Measurements from ENCODE around the gene CNNM3.
"Not testable (repeated sequence)": the region's sequence is repeated elsewhere in the genome, so short reads cannot be mapped to it uniquely, and the experiment has no call there.

The CNNM3 gene

DNA sequence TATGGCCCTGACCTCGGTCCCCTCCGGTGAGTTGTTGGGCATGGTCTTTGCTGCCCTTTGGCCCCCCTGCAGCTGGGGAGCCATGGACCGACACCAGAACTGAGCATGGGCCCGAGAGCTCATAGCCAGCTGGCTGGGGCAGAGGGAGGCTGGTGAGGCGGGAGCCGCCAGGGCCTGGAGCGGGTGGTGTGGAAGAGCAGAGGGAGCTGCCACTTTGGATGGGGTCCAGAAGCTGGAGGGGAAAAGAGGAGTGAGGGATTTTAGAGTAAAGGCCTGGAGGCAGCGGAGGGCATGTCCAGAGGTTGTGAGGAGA, 16.5 kb upstream of the CNNM3 start:
- no peak for DNase-seq (ENCODE audit: low read depth)

DNA sequence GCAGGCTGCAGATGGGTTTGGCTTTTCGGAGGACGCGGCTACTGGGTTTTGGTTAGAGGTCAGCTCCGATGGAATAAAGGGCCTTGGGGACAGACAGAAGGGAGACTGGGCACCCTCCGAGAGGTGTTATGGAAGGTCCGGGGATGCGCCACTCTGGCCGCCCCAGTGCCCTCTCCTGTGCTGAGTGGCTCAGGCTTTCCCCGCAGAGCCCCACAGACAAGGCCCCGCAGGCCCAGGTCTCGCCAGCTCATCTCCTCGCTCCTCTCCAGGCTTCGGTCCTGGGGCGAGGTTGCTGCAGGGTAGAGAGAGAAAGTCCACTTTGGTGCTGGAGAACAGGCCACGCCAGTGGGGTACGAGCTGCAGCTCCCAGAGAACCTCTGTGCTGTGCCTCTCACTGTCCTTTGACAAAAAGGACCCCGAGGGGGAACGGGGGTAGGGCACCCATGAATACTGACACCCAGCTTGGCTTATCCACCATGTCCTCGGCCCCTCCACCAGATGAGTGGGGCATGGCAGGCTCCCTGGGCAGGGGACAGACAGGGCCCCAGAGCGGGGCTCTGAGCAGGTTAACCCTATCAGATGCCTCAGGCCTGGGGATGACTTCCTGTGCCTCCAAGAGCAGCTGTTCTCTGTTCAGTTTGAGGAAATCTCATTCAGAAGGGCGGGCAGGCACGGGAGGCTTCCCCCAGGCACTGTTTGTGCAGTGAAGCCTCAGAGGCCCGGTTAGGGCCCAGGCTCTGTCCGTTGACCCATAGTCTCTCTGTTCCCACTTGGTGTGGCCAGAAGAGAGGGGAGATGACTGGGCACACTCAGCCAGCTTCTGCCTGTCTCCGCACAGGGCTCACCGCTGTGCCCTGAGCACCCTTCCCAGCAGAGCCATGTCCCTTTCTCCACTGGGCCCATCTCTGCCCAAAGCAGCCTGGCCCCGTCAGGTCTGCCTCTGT, 15.7 kb upstream of the CNNM3 start:
- DNase-seq (ENCODE audit: low read depth) = no peak

DNA sequence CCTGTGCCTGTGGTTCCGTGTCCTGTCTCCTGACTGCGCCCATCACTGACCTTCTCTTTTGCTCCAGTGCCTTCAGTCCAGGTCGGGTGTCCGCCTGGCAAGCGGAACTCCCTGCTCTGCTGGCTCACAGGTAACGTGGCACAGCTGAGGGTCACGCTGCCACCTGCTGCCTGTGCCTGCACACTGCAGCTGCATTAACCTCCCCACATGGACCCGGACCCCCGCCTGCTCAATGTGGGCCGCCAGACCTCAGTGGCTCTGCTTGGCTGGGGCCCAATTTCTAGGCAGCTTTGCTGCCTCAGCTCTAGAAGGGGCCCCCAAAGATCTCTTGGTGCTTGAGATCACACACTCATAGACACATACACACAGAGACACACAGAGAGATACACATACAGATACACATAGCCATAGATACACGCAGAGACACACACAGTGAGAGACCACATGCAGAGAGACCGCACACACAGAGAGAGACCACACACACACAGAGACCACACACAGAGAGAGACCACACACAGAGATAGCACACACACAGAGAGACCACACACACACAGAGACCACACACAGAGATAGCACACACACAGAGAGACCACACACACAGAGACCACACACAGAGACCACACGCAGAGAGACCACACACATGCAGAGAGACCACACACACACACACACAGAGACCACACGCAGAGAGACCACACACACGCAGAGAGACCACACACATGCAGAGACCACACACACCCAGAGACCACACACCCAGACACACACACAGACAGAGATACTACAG, 14.9 kb upstream of the CNNM3 start:
- no peak for DNase-seq (ENCODE audit: low read depth)

DNA sequence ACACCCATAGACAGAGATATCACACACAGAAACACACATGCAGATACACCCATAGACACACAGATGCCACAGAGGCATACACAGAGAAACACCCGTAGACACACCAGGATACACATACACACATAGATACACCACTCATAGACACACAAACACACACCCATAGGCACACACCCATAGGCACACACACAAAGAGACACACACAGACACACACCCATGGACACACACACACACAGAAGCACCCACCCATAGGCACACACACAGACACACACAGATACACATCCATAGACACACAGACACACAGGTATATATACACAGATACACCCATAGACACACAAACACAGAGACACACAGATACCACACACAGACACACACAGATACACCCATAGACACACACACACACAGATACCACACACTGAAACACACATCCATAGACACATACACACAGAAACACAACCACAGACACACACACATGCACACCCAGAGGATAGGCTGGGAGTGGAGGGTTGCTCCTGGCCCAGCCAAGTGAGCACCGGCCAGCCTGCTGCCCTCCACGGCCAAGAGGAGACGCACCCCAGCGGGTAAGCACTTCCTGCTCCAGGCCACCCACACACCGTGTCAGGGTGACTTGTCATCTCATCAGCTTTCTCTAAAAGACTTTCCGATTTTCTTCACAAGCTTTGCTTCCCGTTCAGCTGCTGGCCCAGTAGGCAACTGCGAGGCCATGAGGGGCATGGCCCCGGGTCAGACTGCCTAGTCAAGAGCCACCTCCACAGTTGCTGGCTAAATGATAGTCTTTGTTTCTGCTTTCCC, 14.1 kb upstream of the CNNM3 start:
- no peak for DNase-seq (ENCODE audit: low read depth)

DNA sequence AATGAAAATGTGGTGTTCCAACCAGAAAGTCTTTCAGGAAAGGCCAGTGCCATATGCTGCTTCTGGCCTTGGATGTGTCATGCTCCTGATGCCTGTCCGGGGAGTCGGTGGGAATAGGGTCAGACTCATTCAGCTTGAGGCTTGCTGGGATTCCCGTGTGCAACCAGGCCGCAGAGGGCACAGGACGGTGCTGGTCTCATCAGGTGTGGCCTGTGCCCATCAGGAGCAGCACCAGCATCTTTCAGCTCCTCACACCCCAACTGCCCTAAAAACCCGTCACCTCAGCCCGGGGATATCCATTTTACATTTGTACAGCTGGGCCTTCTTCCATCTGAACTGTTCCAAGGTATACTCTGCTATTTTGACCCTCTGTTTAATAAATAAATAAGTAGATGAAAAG, 13.3 kb upstream of the CNNM3 start:
- no peak for DNase-seq (ENCODE audit: low read depth)

DNA sequence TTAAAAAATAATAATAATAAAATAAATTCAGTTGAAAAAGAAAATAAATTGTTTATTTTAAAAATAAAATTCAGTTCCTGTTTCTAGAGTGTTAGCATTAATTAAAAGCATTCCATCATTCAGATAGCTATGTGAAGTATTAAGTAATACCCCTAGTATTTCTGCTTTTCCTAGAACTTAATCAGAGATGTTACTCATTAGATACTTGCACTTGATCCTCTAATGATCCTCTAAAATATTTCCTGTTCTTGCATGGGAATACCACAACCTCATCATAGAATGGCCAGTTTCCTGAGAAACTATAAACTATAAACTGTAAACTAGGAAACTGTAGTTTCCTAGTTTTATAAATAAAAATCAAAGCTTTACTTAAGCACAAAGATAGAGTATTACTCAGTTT, 11.1 kb upstream of the CNNM3 start:
- DNase-seq (ENCODE audit: low read depth) = no peak

DNA sequence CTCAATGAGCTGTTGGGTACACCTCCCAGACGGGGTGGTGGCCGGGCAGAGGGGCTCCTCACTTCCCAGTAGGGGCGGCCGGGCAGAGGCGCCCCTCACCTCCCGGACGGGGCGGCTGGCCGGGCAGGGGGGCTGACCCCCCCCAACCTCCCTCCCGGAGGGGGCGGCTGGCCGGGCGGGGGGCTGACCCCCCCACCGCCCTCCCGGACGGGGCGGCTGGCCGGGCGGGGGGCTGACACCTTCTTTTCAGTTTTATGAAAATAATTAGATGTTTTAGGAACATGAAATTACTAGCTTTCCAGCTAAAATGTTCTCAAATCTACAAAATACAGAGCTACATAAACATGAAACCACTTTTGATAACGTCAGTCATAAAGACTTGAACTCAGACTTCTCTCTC, 10.1 kb upstream of the CNNM3 start:
- DNase-seq (ENCODE audit: low read depth) = not testable (repeated sequence)

DNA sequence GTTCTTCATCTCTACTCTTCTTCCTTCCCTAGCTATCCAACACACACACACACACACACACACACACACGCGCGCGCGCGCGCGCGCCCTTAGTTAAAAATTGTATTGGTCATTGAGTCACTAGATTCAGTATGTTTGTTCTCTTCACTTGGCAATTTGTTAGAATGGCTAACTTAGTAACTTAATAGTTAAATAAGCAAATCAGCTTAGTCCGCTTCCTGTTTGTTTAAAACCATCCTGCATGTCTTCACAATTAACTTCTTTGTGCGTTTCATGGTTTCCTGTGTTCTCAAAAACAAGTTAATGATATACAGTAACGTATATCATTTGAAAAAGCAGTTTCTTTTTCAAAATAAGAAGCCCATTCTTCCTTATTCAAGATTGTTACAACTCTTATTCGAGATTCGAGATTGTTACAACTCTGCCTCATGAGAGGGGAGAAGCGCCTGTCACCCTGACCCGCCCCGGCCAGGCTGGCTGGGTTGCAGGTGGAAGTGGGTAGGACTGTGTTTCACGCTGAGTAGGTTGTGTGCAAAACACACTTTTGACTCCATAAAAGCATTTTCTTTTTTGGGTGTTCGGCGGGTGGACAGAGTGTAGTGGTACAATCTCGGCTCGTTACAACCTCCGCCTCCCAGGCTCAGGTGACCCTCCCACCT, 9.5 kb upstream of the CNNM3 start:
- DNase-seq (ENCODE audit: low read depth) = no peak

DNA sequence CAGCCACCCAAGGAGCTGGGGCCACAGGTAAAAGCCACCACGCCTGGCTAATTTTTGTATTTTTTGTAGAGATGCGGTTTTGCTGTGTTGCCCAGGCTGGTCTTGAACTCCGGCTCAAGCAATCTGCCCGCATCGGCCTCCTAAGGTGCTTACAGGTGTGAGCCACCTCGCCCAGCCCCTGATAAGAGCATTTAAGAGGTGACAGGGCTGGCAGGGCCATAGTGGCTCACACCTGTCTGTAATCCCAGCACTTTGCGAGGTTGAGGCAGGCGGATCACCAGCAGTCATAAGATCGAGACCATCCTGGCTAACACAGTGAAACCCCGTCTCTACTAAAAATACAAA, 9.0 kb upstream of the CNNM3 start:
- no peak for DNase-seq (ENCODE audit: low read depth)

DNA sequence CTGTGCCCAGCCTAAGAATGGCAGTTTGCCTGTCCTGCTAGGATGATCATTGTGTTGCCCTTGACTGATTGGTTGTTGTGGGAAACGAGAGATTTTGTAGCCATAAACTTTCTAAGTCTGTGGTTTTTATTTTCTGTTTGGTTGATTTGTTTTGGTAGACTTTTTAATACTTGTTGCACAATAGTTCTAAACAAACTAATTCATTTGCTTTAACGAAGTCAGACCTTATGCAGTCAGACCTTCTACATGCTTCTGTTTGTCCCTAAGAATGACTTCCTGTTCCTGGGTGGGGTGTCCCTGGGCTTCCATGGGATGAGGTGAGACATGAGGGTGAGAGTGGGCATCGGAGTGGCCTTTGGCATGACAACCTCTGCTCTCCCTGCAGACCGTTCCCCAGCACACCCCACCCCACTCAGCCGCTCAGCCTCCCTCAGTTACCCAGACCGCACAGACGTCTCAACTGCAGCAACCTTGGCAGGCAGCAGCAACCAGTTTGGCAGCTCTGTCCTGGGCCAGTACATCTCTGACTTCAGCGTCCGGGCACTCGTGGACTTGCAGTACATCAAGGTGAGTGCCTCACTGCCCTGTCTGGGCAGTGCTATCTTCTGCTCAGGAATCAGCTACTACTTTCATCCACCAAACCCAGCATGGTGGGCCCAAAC, 7.8 kb upstream of the CNNM3 start:
- DNase-seq (ENCODE audit: low read depth) = no peak

DNA sequence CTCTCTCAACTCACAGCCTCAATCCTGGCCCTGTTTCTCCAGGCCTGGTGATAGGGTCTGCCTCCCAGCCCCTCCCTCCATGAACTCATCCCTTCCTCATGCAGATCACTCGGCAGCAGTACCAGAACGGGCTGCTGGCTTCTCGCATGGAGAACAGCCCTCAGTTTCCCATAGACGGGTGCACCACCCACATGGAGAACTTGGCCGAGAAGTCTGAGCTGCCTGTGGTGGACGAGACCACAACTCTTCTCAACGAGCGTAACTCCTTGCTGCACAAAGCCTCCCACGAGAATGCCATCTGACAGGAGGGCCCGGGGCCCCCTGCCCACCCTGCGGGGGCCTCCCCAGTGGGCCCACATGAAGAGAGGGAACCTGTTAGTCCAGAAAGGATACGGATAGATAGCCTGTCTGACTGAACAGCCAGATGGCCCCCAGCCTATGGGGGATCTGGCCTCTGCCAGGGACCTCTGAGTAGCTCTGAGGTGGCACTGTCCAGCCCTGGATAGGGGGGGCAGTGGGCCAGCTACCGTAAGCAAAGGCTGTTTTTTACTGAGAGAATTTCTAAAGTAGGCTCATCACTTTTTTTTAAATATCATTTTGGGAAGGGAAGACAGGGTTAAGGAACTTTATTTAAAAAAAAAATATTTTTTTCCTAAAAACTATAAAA, 6.7 kb upstream of the CNNM3 start:
- DNase-seq (ENCODE audit: low read depth) = no peak

DNA sequence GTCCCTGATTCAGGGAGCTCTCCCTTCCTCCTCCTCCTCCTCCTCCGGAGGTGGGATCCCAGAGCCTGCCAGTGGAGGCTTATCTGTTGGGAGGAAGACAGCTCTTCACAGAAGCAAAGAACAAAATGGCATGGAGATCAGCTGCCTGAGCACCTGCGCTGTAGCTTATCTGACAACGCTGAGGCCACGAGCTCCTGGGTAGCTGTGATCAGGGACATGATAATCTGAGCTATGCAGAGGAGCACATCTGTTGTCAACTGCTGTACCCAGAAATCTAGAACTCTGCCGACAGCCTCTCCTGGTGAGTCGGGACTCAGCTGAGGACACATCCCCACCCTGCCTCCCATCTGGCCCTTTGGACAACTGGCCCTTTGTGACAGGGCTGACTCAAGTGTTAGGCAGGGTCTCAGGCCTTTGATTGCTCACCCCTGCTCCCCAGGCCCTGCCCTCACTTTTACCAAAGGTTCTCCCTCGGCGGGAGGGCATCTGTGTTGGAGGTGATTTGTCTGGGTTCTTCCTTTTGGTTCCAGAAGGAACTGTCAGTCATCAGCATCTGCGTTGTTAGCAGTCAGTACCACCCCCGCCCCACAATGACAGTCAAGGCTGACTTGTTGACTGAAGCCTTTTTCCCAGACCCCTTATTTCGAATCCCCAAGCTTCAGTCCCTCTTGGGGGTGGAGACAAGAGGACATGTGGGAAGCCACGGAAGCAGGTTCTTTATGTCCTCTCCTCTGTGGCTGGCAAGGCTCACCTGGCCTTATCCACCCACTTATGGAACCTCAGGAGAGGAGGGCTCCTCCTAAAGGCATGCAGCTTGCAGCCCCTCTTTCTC, 5.9 kb upstream of the CNNM3 start:
- DNase-seq (ENCODE audit: low read depth) = no peak

DNA sequence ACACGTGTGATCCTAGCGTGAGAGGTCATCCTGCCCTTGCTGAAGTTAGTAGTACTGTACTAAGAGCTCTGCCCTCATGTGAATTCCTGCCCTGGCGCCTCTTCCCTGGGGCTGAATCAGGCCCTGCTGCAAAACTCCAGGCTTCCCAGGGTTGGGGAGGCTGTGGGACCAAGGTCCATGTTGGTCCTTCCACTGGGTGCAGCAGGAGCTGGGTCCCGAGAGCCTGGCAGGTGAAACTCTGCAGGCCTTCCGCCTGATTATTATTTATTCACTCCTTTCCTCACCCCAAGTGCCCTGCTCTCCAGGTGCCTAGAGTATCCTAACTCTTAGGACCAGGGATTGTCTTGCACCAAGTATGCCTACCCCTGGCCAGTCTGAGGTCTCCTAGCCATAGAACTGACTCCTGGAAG, 5.3 kb upstream of the CNNM3 start:
- no peak for DNase-seq (ENCODE audit: low read depth)

DNA sequence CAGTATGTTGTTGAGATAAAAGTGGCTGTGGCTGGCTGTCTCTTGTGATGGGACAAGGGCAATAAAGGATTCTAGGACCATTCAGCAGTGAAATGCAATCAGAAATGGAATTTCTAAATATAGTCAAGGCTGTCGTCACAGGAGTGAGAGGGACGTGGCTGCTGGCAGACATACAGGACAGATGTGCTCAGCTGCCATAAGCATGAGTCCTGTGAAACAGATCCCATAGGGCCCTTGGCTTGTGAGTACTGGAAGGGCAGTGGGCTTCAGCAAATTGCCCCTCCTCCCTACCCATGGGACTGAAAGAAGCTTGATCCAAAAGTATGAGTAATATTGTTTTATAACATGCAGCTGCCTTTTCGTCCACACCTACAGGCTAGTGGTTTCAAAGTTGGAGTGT, 4.2 kb upstream of the CNNM3 start:
- DNase-seq (ENCODE audit: low read depth) = peak; percentile 59

DNA sequence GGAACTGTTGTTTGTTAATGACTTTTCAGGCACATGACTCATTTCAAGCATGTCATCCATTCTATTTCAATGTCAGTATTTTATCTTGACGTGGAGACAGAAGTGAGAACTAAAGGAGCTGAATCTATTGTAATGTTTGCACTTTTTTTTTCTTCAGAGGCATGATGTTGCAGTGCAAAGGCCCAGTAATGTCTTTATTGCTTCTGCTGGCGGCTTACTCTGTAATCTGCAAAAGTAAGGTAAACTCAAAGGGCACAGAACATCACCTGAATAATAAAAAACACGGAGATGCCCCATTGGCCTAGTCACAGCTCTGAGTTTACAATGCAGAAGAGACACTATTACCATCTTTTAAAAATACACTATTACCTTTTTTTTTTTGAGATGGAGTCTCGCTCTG, 2.4 kb upstream of the CNNM3 start:
- DNase-seq (ENCODE audit: low read depth) = no peak

DNA sequence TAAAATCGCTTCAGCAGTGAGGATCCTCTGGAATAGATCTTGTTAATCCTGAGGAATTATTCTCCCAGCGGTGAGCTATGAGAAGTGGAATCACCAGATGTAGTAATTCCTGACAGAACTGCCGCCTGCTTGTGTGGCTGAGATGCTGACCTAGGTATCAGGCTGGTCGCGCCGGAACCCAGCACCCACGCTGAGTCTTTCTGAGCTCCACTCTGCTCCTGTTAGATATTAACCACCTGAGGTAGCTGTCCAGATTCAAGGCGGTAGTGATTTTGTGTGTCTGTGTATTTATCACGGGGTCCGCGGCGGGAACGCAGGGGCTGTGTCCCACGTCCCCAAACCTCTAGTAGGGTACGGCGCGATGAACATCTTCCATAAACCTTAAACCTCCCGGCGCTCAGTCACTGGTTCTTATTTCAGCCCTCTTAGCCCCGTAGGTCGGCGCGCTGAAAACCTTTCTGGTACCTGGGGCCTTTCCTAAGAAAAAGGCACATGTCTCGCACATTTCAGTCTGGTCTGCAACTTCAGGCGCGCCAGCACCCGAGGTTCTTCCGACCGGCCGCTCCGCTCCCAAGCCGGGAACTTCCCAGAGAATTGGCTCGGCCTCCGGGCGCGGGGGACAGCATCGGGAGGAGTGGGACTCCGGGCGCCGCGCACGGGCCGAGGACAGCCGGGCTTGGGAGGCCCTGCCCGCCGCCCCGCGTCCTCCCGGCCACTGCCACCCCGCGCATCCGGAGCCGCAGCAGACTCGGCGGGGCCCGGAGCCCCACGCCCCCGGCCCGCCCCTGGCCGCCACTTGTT, 542 bp upstream of the CNNM3 start:
- DNase-seq (ENCODE audit: low read depth) = no peak

DNA sequence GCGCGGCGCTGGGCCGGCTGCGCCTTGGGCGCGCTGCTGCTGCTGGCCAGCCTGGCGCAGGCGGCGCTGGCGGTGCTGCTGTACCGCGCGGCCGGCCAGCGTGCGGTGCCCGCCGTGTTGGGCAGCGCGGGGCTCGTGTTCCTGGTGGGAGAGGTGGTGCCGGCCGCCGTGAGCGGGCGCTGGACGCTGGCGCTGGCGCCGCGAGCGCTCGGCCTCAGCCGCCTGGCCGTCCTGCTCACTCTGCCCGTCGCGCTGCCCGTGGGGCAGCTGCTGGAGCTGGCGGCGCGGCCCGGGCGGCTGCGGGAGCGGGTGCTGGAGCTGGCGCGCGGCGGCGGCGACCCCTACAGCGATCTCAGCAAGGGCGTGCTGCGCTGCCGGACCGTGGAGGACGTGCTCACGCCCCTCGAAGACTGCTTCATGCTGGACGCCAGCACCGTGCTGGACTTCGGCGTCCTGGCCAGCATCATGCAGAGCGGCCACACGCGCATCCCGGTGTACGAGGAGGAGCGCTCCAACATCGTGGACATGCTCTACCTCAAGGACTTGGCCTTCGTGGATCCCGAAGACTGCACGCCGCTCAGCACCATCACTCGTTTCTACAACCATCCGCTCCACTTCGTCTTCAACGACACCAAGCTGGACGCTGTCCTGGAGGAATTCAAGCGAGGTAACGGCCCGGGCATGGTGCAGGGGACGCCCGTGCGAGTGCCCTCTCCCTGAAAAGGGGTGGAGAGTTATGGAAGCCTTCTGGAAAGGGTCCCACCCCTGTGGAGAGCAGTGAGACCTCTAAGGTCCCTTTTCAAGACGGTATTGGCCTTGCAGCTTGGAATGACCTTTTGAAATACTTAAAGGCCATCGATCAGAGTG, 1.0 kb downstream of the CNNM3 start:
- no peak for DNase-seq (ENCODE audit: low read depth)

DNA sequence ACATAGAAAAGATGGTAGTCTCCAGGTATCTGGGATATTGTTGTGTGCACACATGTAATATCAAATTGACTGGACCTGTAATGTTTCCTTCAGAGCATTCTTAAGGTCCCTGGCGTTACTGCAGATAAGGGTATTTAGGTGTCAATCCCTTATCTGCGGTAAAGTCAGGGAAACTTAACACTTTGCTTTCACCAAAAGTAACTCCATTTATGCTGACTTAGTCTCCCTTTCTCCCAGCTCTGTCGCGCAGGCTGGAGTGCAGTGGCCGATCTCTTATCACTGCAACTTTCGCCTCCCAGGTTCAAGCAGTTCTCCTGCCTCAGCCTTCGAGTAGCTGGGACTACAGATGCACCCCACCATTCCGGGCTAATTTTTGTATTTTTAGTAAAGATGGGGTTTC, 1.8 kb downstream of the CNNM3 start:
- DNase-seq (ENCODE audit: low read depth) = no peak
